Thyroid gland (tissue), 4 donors: ENCODE measurements around the gene NFASC. TPM values are rescaled to one million over a fixed set of nuclear protein-coding genes. Genes with fewer than 3 reads are reported as not detected.

Experiments used
- DNase-seq, 2 donors: peaks; one replicate each; pipeline ENCODE4 v3.0.0-alpha.2; 2019
- H3K27ac ChIP-seq, 3 donors: fragments of 200-600 bp; sonication (generic); 1 replicate in 2 of 3; 2 replicates in 1 of 3; pipeline ENCODE4 v1.5.1; 2016 to 2019; ENCODE audit warnings: mild to moderate bottlenecking in 1 of 3, moderate library complexity in 1 of 3
- H3K27me3 ChIP-seq: fragments of 200-600 bp; sonication (generic); one replicate; pipeline ENCODE4 v1.5.1; 2019
- H3K36me3 ChIP-seq, 2 donors: fragments of 200-600 bp; sonication (generic); one replicate each; pipeline ENCODE4 v1.5.1; 2016 to 2019
- H3K4me1 ChIP-seq, 2 donors: fragments of 200-600 bp; sonication (generic); one replicate each; pipeline ENCODE4 v1.5.1; 2017 to 2019
- H3K4me3 ChIP-seq, 3 donors: fragments of 200-600 bp; sonication (generic); replicated peaks in 1 of 3; 1 replicate in 2 of 3; 2 replicates in 1 of 3; pipeline ENCODE4 v1.5.1; 2016; ENCODE audit warnings: mild to moderate bottlenecking in 1 of 3
- H3K9me3 ChIP-seq: fragments of 200-600 bp; sonication (generic); one replicate; pipeline ENCODE4 v1.5.1; 2017
- CTCF ChIP-seq, 6 experiments: fragments of 200-600 bp in 3 of 6; fragments of 450-650 bp in 3 of 6; sonication (generic) in 3 of 6; IDR thresholded peaks; one replicate each; pipeline ENCODE4 v1.5.1; 2016 to 2019; ENCODE audit warnings: antibody characterized with exemption in 6 of 6, mild to moderate bottlenecking in 2 of 6, inconsistent platforms in 1 of 6, moderate library complexity in 1 of 6
- POLR2A ChIP-seq, 2 donors: fragments of 450-650 bp; IDR thresholded peaks; one replicate each; pipeline ENCODE4 v1.6.1; 2017; ENCODE audit warnings: antibody characterized with exemption in 2 of 2, mild to moderate bottlenecking in 2 of 2, moderate library complexity in 1 of 2
- WGBS, 2 donors: methylation state at CpG; one replicate each; pipeline ENCODE4 v1.1.5; 2017; 5-methylcytosine and 5-hydroxymethylcytosine counted together
- intact Hi-C: fragments of 100-400 bp; cut with DNase I; formaldehyde crosslinking; loops from one replicate; pipeline ENCODE4 v1.15.1; 2023
- total RNA-seq, 4 donors: library from RNA; depleted of rRNA; stranded (reverse); fragments of >200 nt; gene quantifications; one replicate each; pipeline ENCODE4 v1.2.3, GENCODE V29; 2016

The NFASC gene
- total RNA-seq, 4 donors from 2014 or later = 3.6 to 9.4 (median 3.9) TPM

DNA sequence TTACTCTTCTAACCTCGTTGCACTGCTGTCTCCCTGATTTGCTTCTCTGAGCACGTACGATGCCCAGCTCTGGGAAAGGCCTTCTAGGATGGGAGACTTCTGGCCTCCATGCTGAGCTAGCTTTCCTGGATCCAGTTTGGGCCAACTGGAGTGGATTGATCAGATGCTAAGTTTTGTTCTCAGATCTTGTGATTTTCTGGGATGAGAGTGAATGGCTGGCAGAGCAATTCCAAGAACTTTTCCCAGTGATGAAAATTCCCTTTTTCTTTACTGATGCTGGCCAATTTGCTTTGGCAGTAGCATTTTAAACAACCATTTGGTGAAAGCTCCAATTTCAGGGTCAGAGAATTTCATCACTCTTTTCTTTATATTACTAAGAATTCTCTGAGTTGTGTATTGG is 34.9 kb upstream of the NFASC start:
- no peaks in the 10 kb centered on the region for H3K4me1 ChIP-seq
- H3K9me3 ChIP-seq = no peaks in the 10 kb centered on the region
- H3K27ac ChIP-seq = no peak overlapping the region
- no peaks in the 10 kb centered on the region for H3K27me3 ChIP-seq
- DNase-seq = no peak
- intact Hi-C loops = no loop called here
- no peak overlapping the region for H3K4me3 ChIP-seq
- TF ChIP-seq POLR2A (IDR thresholded peaks at IDR 0.05) = no peak
- no peak for TF ChIP-seq CTCF (IDR thresholded peaks at IDR 0.05)
- H3K36me3 ChIP-seq = no peaks in the 10 kb centered on the region
- WGBS, 2 donors = 75 to 97% methylated on average over 3 of the region's 3 CpGs

DNA sequence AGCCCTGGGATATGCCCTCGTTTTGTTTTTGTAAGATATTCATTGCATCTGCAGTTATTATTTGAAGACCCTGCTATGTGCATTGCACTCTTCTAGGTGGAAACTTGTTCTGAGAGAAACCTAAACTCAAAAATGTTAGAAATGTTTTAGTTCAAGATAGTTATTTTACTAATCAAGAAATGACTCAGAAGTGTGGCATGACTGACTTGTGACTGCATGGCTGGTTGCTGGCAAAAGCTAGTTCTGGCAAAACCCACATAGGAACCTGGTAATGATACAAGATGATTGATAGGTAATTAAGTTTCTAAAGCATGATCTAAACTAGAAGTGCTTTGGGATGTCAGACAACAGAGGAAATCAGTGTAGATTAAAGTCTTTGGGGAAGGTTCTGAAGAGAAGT is 33.8 kb upstream of the NFASC start:
- Histone ChIP-seq H3K27me3 (no peaks in the 10 kb centered on the region), H3K4me1 (no peaks in the 10 kb centered on the region), H3K36me3 (no peaks in the 10 kb centered on the region), H3K27ac (no peak overlapping the region), H3K9me3 (no peaks in the 10 kb centered on the region), H3K4me3 (no peak overlapping the region)
- 62 to 71% methylated on average over 1 of the region's 1 CpG for WGBS, 2 donors
- no peak for DNase-seq
- intact Hi-C loops = no loop called here
- TF ChIP-seq POLR2A (IDR thresholded peaks at IDR 0.05) (no peak), CTCF (IDR thresholded peaks at IDR 0.05) (no peak)

GRCh38 chr1:204837440-204838084 is 33.1 kb upstream of the NFASC start:
- Histone ChIP-seq H3K27ac (no peak overlapping the region), H3K4me1 (no peaks in the 10 kb centered on the region), H3K36me3 (no peaks in the 10 kb centered on the region), H3K27me3 (no peaks in the 10 kb centered on the region), H3K9me3 (no peaks in the 10 kb centered on the region), H3K4me3 (no peak overlapping the region)
- intact Hi-C loops = no loop called here
- peak; percentile 13 to 55 for DNase-seq
- WGBS, 2 donors = 33% methylated on average over 7 of the region's 7 CpGs
- TF ChIP-seq CTCF (IDR thresholded peaks at IDR 0.05) (no peak), POLR2A (IDR thresholded peaks at IDR 0.05) (no peak)

GRCh38 chr1:204841316-204841715 is 29.3 kb upstream of the NFASC start:
- H3K27me3 ChIP-seq = no peaks in the 10 kb centered on the region
- H3K27ac ChIP-seq = no peak overlapping the region
- DNase-seq = no peak
- H3K9me3 ChIP-seq = no peaks in the 10 kb centered on the region
- H3K36me3 ChIP-seq = no peaks in the 10 kb centered on the region
- H3K4me1 ChIP-seq = no peaks in the 10 kb centered on the region
- H3K4me3 ChIP-seq = no peak overlapping the region
- WGBS, 2 donors = 18 to 50% methylated on average over 1 of the region's 1 CpG
- TF ChIP-seq POLR2A (IDR thresholded peaks at IDR 0.05) (no peak), CTCF (IDR thresholded peaks at IDR 0.05) (no peak)
- intact Hi-C loops = no loop called here

- 73 to 81% methylated on average over 2 of the region's 2 CpGs for WGBS, 2 donors
- intact Hi-C loops = no loop called here
- DNase-seq = no peak
- no peaks in the 10 kb centered on the region for H3K4me1 ChIP-seq
- H3K4me3 ChIP-seq = no peak overlapping the region
- H3K9me3 ChIP-seq = no peaks in the 10 kb centered on the region
- no peaks in the 10 kb centered on the region for H3K36me3 ChIP-seq
- no peak for TF ChIP-seq CTCF (IDR thresholded peaks at IDR 0.05)
- no peak for TF ChIP-seq POLR2A (IDR thresholded peaks at IDR 0.05)
- no peak overlapping the region for H3K27ac ChIP-seq
- no peaks in the 10 kb centered on the region for H3K27me3 ChIP-seq
These were observed 28.9 kb upstream of the NFASC start for GRCh38 chr1:204841798-204842197.
